H9 (cell line): Measurements from ENCODE around the gene SYNPO2L. TPM values are rescaled to one million over a fixed set of nuclear protein-coding genes. Genes with fewer than 3 reads are reported as not detected.

Experiments
- DNase-seq: peaks from one replicate; pipeline ENCODE4 v3.0.0-alpha.2; 2017
- H2AFZ ChIP-seq: one replicate; pipeline ENCODE4 v1.6.1; 2013; ENCODE audit warnings: mild to moderate bottlenecking, low read length, control low read depth, moderate library complexity
- H2AK5ac ChIP-seq: 2 replicates; pipeline ENCODE4 v1.6.1; 2013; ENCODE audit warnings: low read length, control low read depth, mixed read lengths; ENCODE audit not compliant: insufficient read length
- H2BK120ac ChIP-seq: one replicate; pipeline ENCODE4 v1.6.1; 2013; ENCODE audit warnings: low read depth, mild to moderate bottlenecking, low read length, control low read depth, inconsistent platforms; ENCODE audit not compliant: poor library complexity, severe bottlenecking
- H2BK12ac ChIP-seq: 2 replicates; pipeline ENCODE4 v1.6.1; 2013; ENCODE audit warnings: low read length, control low read depth, mixed read lengths, low read depth; ENCODE audit not compliant: insufficient read length
- H2BK15ac ChIP-seq: 2 replicates; pipeline ENCODE4 v1.6.1; 2013; ENCODE audit warnings: low read depth, low read length, control low read depth
- H2BK20ac ChIP-seq: one replicate; pipeline ENCODE4 v1.6.1; 2013; ENCODE audit warnings: low read depth, mild to moderate bottlenecking, low read length, control low read depth, inconsistent platforms; ENCODE audit not compliant: poor library complexity, severe bottlenecking
- H2BK5ac ChIP-seq: 2 replicates; pipeline ENCODE4 v1.6.1; 2013; ENCODE audit warnings: low read length, control low read depth, mixed read lengths; ENCODE audit not compliant: insufficient read length
- H3K14ac ChIP-seq: 2 replicates; pipeline ENCODE4 v1.6.1; 2013; ENCODE audit warnings: low read length, control low read depth; ENCODE audit not compliant: insufficient read depth
- H3K18ac ChIP-seq: 2 replicates; pipeline ENCODE4 v1.6.1; 2013; ENCODE audit warnings: low read depth, mild to moderate bottlenecking, mixed read lengths, low read length, control low read depth; ENCODE audit not compliant: insufficient read length
- H3K23ac ChIP-seq: 2 replicates; pipeline ENCODE4 v1.6.1; 2013; ENCODE audit warnings: low read length, control low read depth, mixed read lengths, low read depth; ENCODE audit not compliant: insufficient read length
- H3K23me2 ChIP-seq: 2 replicates; pipeline ENCODE4 v1.6.1; 2013; ENCODE audit warnings: low read depth, mild to moderate bottlenecking, mixed read lengths, low read length, control low read depth; ENCODE audit not compliant: insufficient read length, poor library complexity, severe bottlenecking
- H3K27ac ChIP-seq: 2 replicates; pipeline ENCODE4 v1.5.1; 2013; ENCODE audit warnings: low read length, control low read depth, mixed read lengths, low read depth; ENCODE audit not compliant: insufficient read length
- H3K27me3 ChIP-seq: 2 replicates; pipeline ENCODE4 v1.6.1; 2013; ENCODE audit warnings: low read length, control low read depth, inconsistent platforms; ENCODE audit not compliant: insufficient read depth
- H3K4ac ChIP-seq: 2 replicates; pipeline ENCODE4 v1.6.1; 2013; ENCODE audit warnings: low read depth, mild to moderate bottlenecking, control low read depth, inconsistent platforms, low read length, moderate library complexity
- H3K4me1 ChIP-seq: 2 replicates; pipeline ENCODE4 v1.6.1; 2013; ENCODE audit warnings: low read length, control low read depth, inconsistent platforms; ENCODE audit not compliant: insufficient read depth
- H3K4me2 ChIP-seq: 2 replicates; pipeline ENCODE4 v1.6.1; 2013; ENCODE audit warnings: low read length, control low read depth, mixed read lengths; ENCODE audit not compliant: insufficient read length, insufficient read depth
- H3K56ac ChIP-seq: 2 replicates; pipeline ENCODE4 v1.6.1; 2013; ENCODE audit warnings: low read depth, mild to moderate bottlenecking, mixed read lengths, low read length, control low read depth; ENCODE audit not compliant: insufficient read length
- H3K79me1 ChIP-seq: 2 replicates; pipeline ENCODE4 v1.6.1; 2013; ENCODE audit warnings: low read depth, mild to moderate bottlenecking, moderate library complexity, low read length, control low read depth, inconsistent platforms; ENCODE audit not compliant: insufficient read depth, poor library complexity, severe bottlenecking
- H3K79me2 ChIP-seq: 2 replicates; pipeline ENCODE4 v1.6.1; 2013; ENCODE audit warnings: low read length, control low read depth, inconsistent platforms; ENCODE audit not compliant: insufficient read depth
- H3K9ac ChIP-seq: 2 replicates; pipeline ENCODE4 v1.6.1; 2013; ENCODE audit warnings: low read length, control low read depth, mixed read lengths; ENCODE audit not compliant: insufficient read length; ENCODE audit errors: extremely low read depth
- H3K9me3 ChIP-seq: one replicate; pipeline ENCODE4 v1.6.1; 2013; ENCODE audit warnings: low read depth, low read length, inconsistent platforms; ENCODE audit not compliant: control insufficient read depth
- H3T11ph ChIP-seq: one replicate; pipeline ENCODE4 v1.6.1; 2013; ENCODE audit warnings: mild to moderate bottlenecking, low read length, control low read depth, inconsistent platforms
- H4K20me1 ChIP-seq: one replicate; pipeline ENCODE4 v1.6.1; 2013; ENCODE audit not compliant: control insufficient read depth, insufficient read length, insufficient read depth
- H4K5ac ChIP-seq: 2 replicates; pipeline ENCODE4 v1.6.1; 2013; ENCODE audit warnings: low read depth, mild to moderate bottlenecking, mixed read lengths, low read length, control low read depth; ENCODE audit not compliant: insufficient read length
- H4K8ac ChIP-seq: replicated peaks from 2 replicates; pipeline ENCODE4 v1.6.1; 2013; ENCODE audit warnings: low read length, control low read depth, mixed read lengths, low read depth; ENCODE audit not compliant: insufficient read length
- H4K91ac ChIP-seq: 2 replicates; pipeline ENCODE4 v1.6.1; 2013; ENCODE audit warnings: low read depth, mild to moderate bottlenecking, moderate library complexity, mixed read lengths, low read length, control low read depth; ENCODE audit not compliant: insufficient read length
- H3K27ac Mint-ChIP-seq, 3 experiments: 2 replicates in 2 of 3; 3 replicates in 1 of 3; pipeline ENCODE4 v1.8.0; 2020 to 2021; ENCODE audit warnings: mixed read lengths in 3 of 3, mild to moderate bottlenecking in 1 of 3, moderate library complexity in 1 of 3
- H3K27me3 Mint-ChIP-seq: 2 replicates; pipeline ENCODE4 v1.8.0; 2021; ENCODE audit warnings: low read depth, mild to moderate bottlenecking, moderate library complexity, mixed read lengths
- H3K36me3 Mint-ChIP-seq, 3 experiments: 2 replicates in 2 of 3; 3 replicates in 1 of 3; pipeline ENCODE4 v1.8.0; 2020 to 2021; ENCODE audit warnings: low read depth in 3 of 3, mixed read lengths in 3 of 3; ENCODE audit not compliant: insufficient read depth in 1 of 3
- H3K4me1 Mint-ChIP-seq, 2 experiments: 2 replicates each; pipeline ENCODE4 v1.8.0; 2020; ENCODE audit warnings: mixed read lengths in 2 of 2
- H3K4me3 Mint-ChIP-seq, 2 experiments: 2 replicates in 1 of 2; 3 replicates in 1 of 2; pipeline ENCODE4 v1.8.0; 2020 to 2021; ENCODE audit warnings: mild to moderate bottlenecking in 2 of 2, mixed read lengths in 2 of 2, moderate library complexity in 1 of 2
- H3K9me3 Mint-ChIP-seq, 2 experiments: 2 replicates in 1 of 2; 3 replicates in 1 of 2; pipeline ENCODE4 v1.8.0; 2020; ENCODE audit warnings: mild to moderate bottlenecking in 2 of 2, mixed read lengths in 2 of 2, moderate library complexity in 1 of 2
- WGBS: extraction: QIAGEN DNeasy Blood & Tissue Kit; methylation state at CpG from one replicate; pipeline ENCODE4 v1.1.7; 2013; ENCODE audit warnings: missing lambda C conversion rate, low lambda C conversion rate, mixed read lengths; ENCODE audit not compliant: insufficient read length; ENCODE audit errors: extremely low coverage; 5-methylcytosine and 5-hydroxymethylcytosine counted together
- total RNA-seq: library from RNA; stranded (reverse); gene quantifications from 2 replicates; pipeline ENCODE4 v1.2.1, GENCODE V29; 2021
- TF ChIP-seq, protein P1 (sequence below): fragments of 200-600 bp; sonication (generic); conservative IDR thresholded peaks from 3 replicates; pipeline ENCODE4 v1.8.0; 2021; ENCODE audit warnings: antibody characterized with exemption, mild to moderate bottlenecking

The SYNPO2L gene
- total RNA-seq, 1 experiment from 2014 or later: 0.11 TPM

GRCh38 chr10:73650537-73651331 is 5.1 kb downstream of the SYNPO2L start:
- Histone ChIP-seq H3K23me2 (peaks cover 4% of the 10 kb centered on the region), H3K9ac (no peak overlapping the region), H3K9me3 (no peaks in the 10 kb centered on the region), H3K4me2 (no peak overlapping the region), H3K23ac (no peak overlapping the region), H3K27ac (no peak overlapping the region), H3K56ac (no peak overlapping the region), H3K79me1 (no peaks in the 10 kb centered on the region), H4K5ac (no peak overlapping the region), H3K14ac (no peak overlapping the region; the same call in 1 of the 2 replicates), H3K79me2 (no peaks in the 10 kb centered on the region), H4K91ac (no peak overlapping the region), H3K4me1 (peaks cover 3% of the 10 kb centered on the region; the same call in 1 of the 2 replicates), H2BK12ac (no peak overlapping the region), H2BK120ac (no peak overlapping the region), H3K27me3 (no peaks in the 10 kb centered on the region), H3T11ph (no peak overlapping the region), H2BK15ac (no peak overlapping the region), H2AFZ (no peak overlapping the region), H2AK5ac (no peak overlapping the region), H2BK5ac (no peak overlapping the region), H3K4ac (no peak overlapping the region), H4K20me1 (no peaks in the 10 kb centered on the region), H3K18ac (no peak overlapping the region), H2BK20ac (no peak overlapping the region), H4K8ac (no peak overlapping the region)
- no peaks in the 10 kb centered on the region for H3K9me3 Mint-ChIP-seq
- no peak overlapping the region for H3K4me3 Mint-ChIP-seq
- no peaks in the 10 kb centered on the region; the same call in 1 of the 2 replicates for H3K27me3 Mint-ChIP-seq
- no peaks in the 10 kb centered on the region for H3K36me3 Mint-ChIP-seq
- TF ChIP-seq, protein P1, sequence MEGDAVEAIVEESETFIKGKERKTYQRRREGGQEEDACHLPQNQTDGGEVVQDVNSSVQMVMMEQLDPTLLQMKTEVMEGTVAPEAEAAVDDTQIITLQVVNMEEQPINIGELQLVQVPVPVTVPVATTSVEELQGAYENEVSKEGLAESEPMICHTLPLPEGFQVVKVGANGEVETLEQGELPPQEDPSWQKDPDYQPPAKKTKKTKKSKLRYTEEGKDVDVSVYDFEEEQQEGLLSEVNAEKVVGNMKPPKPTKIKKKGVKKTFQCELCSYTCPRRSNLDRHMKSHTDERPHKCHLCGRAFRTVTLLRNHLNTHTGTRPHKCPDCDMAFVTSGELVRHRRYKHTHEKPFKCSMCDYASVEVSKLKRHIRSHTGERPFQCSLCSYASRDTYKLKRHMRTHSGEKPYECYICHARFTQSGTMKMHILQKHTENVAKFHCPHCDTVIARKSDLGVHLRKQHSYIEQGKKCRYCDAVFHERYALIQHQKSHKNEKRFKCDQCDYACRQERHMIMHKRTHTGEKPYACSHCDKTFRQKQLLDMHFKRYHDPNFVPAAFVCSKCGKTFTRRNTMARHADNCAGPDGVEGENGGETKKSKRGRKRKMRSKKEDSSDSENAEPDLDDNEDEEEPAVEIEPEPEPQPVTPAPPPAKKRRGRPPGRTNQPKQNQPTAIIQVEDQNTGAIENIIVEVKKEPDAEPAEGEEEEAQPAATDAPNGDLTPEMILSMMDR: no peak
- no peak overlapping the region for H3K27ac Mint-ChIP-seq
- H3K4me1 Mint-ChIP-seq: peaks cover 16 to 22% of the 10 kb centered on the region in 2 experiments
- DNase-seq: no peak
- no CpG with 5 or more reads among the region's 5 CpGs for WGBS
